LNCAP (cell line): Measurements from ENCODE around the gene ZNF33B.

Experiments
- CTCF ChIP-seq: fragments of 450-650 bp; IDR thresholded peaks from 2 replicates; pipeline ENCODE4 v1.5.1; 2017; ENCODE audit warnings: mild to moderate bottlenecking

ZNF33B gene

GRCh38 chr10:42646687-42647640 is 8.6 kb upstream of the ZNF33B start:
- TF ChIP-seq CTCF, result no peak

DNA sequence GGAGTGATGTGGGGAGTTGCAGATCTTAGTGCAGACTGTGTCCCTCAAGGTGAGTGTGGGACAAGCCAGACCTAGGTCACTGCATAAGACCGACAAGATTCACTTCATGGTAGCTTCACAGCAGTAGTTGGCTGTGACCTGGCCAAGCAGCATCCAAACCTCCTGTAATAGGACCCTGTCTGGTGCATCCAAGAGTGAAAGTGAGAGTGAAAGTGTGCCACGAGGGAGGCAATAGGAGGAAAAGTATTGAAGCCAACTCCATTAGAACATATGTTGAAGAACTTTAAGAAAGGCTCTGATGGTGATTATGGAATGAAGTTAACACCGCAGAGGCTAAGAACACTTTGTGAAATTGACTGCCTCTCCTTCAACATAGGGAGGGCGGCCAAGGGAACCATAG is 7.8 kb upstream of the ZNF33B start:
- no peak for TF ChIP-seq CTCF

DNA sequence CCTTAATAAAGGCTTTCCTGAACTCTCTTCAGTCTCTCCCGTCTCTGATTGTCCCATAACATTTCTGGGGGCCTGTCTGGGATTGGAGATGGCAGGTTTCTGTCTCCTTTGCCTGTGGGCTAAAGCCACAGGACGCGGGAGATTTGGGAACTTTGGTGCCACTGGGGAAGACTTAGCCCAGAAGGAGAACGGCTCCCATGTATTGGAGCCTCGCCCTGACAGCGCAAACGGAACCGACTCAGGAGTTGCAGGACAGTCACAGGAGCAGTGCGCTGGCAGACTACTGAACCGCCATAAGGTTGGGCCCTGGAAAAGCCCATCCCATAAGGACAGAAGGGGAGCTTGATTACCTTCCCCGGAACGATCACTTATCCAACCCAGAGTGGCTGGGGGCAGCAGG is 7.1 kb upstream of the ZNF33B start:
- no peak for TF ChIP-seq CTCF

DNA sequence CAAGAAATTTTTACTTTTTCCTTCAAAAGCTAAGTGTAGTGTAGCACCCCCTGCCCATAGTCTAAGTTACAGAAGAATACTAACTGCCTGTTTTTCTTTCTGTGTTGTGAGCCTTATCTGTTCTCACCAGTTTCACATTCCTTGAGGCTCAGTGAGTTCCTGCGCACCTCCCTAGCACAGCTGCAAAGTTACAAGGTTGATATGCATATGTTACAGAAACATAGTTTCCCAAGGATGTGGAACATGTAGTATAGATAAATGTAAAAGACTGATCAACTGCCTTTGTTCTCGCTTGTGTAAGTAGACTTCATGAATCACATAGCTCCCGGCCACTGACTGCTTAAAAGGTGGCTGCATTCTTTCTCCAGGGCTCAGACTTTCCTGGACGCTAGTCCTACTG is 6.7 kb upstream of the ZNF33B start:
- TF ChIP-seq CTCF, result no peak

- TF ChIP-seq CTCF, result no peak
These were observed 2.4 kb upstream of the ZNF33B start for GRCh38 chr10:42640610-42641229.

DNA sequence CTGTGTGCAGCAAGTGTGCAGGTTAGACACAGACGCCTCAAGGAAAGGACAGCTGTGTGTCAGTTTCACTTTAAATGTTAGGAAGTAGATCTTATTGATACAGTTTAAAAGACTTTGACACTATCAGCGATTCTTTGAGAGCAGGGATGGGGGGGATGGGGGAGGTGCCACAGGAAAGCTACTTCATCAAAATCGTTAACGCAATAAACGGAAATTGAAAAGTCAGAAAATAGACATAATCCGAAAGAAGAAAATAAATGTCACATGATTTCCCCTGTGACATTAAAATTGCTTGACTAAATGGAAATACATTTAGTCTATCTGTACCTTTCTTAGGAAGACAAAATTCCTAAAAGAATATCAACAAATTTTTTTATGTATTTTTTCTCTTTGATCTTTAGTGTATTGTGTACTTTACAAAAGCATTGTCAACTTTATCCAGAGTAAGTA is 476 bp upstream of the ZNF33B start:
- no peak for TF ChIP-seq CTCF

GRCh38 chr10:42637648-42638054 is 719 bp downstream of the ZNF33B start:
- TF ChIP-seq CTCF, result no peak
